Kidney epithelial cell (primary cell): ENCODE measurements around the gene TDRD7. TPM values are rescaled to one million over a fixed set of nuclear protein-coding genes. Genes with fewer than 3 reads are reported as not detected.

Experiments used
- DNase-seq: peaks from one replicate; pipeline ENCODE4 v3.0.0-alpha.2; 2010; ENCODE audit warnings: low read depth
- H3K27me3 ChIP-seq: 2 replicates; pipeline ENCODE4 v1.6.0; 2011; ENCODE audit warnings: low read length; ENCODE audit not compliant: control insufficient read depth, insufficient read depth
- H3K36me3 ChIP-seq: 2 replicates; pipeline ENCODE4 v1.5.1; 2011; ENCODE audit warnings: low read length; ENCODE audit not compliant: control insufficient read depth, insufficient read depth
- H3K4me3 ChIP-seq: 2 replicates; pipeline ENCODE4 v1.5.1; 2011; ENCODE audit warnings: low read depth, mild to moderate bottlenecking, control low read depth, low read length
- CTCF ChIP-seq: IDR thresholded peaks from 2 replicates; pipeline ENCODE4 v1.5.1; 2011; ENCODE audit warnings: mild to moderate bottlenecking, moderate library complexity, low read length, control low read depth, inconsistent platforms; ENCODE audit not compliant: insufficient read depth, poor library complexity, severe bottlenecking
- total RNA-seq: library from RNA; depleted of rRNA; stranded (reverse); fragments of >200 nt; gene quantifications from 2 replicates; pipeline ENCODE4 v1.2.3, GENCODE V29; 2015

Gene TDRD7
- total RNA-seq, 1 donor from 2014 or later = 8.3 TPM

DNA sequence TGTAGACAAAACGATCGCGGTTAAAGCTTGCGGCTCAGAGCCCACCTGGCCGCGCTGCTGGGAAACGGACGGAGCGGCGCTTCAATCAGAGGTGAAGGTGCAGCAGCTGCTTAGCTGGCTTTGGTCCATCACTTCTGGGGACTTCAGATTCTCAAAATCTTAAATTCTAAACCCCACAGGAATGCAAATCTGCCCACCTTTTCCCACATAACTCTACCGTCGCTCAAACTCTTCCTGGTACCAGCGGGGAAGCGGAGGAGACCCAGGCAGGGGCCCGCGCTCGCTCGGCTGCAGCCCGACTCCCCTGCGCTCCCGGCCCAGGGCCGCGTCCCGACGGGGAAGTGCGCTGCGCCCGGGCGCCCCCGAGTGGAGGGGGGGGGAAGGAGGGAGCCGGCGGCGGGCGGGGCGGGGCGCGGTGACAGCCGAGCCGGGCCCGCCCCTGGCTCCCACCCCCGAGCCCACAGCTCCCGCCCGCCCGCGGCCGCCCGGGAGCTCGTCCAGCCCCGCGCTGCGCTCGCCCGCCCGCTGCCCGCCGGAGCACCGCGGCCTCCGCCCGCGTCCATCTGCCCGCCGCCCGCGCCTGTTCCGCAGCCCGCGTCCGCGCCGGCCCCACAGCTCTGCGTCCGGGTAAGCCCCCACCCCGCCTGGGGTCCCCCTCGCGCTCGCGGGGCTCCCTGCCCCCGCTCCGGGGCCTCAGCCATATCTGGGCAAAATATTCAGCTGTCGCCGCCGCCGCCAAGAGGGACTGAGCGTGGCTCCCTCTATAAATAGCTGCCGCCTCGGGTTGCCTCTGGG, 89.5 kb downstream of the TDRD7 start, which contains the start of gene TMOD1:
TSS of gene TMOD1 (plus strand) at position 490 of the 795 bp plus-strand sequence. CDS start 22,523 bp downstream, outside the sequence.
- Histone ChIP-seq H3K36me3 (no peaks in the 10 kb centered on the region), H3K27me3 (peaks cover 34% of the 10 kb centered on the region), H3K4me3 (peak within 1 kb of the TSS; percentile 45)
- TF ChIP-seq CTCF = no peak
- no peak for DNase-seq

DNA sequence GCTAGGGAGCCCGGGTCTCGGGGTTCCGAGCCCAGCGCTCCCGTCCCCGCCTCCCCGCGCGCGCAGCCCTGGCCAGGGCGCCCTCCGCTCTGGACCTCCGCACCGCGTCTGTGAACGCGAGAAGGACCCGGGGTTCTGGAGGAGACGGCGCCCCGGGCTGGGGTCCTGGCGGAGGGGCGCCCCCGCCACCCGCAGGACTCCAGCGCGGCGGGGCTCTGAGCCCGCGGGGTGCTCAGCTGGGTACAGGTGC, 90.0 kb downstream of the TDRD7 start:
- no peak for TF ChIP-seq CTCF
- Histone ChIP-seq H3K27me3 (peaks cover 34% of the 10 kb centered on the region), H3K4me3 (peak overlapping the region; percentile 45), H3K36me3 (no peaks in the 10 kb centered on the region)
- no peak for DNase-seq

GRCh38 chr9:97502222-97502983, 90.5 kb downstream of the TDRD7 start:
- TF ChIP-seq CTCF = no peak
- no peak for DNase-seq
- Histone ChIP-seq H3K27me3 (peaks cover 34% of the 10 kb centered on the region), H3K36me3 (no peaks in the 10 kb centered on the region), H3K4me3 (peak overlapping the region; percentile 45)

GRCh38 chr9:97502984-97503861, 91.3 kb downstream of the TDRD7 start:
- Histone ChIP-seq H3K36me3 (no peaks in the 10 kb centered on the region), H3K27me3 (peaks cover 34% of the 10 kb centered on the region), H3K4me3 (no peak overlapping the region)
- TF ChIP-seq CTCF = peak; percentile 10
- DNase-seq = no peak

- H3K4me3 ChIP-seq = no peak overlapping the region
- peaks cover 34% of the 10 kb centered on the region for H3K27me3 ChIP-seq
- H3K36me3 ChIP-seq = no peaks in the 10 kb centered on the region
- no peak for DNase-seq
- TF ChIP-seq CTCF = no peak
These were observed 91.9 kb downstream of the TDRD7 start for GRCh38 chr9:97503862-97504210.
